ENCODE results near the gene KLHL22.
"Not testable (repeated sequence)": the region's sequence is repeated elsewhere in the genome, so short reads cannot be mapped to it uniquely, and the experiment has no call there.

The KLHL22 gene

GRCh38 chr22:20494978-20495860 is at the start of gene KLHL22:
Gene KLHL22, minus strand, starts transcription at chr22:20495795. Its CDS starts 6,584 bp downstream, at chr22:20489211.
- peak within 1 kb of the TSS; percentile 83 for H3K4me3 ChIP-seq (ENCODE audit: control insufficient read depth, low read depth, low read length)
- TF ChIP-seq, protein P1, sequence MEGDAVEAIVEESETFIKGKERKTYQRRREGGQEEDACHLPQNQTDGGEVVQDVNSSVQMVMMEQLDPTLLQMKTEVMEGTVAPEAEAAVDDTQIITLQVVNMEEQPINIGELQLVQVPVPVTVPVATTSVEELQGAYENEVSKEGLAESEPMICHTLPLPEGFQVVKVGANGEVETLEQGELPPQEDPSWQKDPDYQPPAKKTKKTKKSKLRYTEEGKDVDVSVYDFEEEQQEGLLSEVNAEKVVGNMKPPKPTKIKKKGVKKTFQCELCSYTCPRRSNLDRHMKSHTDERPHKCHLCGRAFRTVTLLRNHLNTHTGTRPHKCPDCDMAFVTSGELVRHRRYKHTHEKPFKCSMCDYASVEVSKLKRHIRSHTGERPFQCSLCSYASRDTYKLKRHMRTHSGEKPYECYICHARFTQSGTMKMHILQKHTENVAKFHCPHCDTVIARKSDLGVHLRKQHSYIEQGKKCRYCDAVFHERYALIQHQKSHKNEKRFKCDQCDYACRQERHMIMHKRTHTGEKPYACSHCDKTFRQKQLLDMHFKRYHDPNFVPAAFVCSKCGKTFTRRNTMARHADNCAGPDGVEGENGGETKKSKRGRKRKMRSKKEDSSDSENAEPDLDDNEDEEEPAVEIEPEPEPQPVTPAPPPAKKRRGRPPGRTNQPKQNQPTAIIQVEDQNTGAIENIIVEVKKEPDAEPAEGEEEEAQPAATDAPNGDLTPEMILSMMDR (IDR thresholded peaks at IDR 0.05; ENCODE audit: control insufficient read depth, insufficient read depth, low read depth, low read length, missing control alignments) = no peak
- no peak for DNase-seq (ENCODE audit: low read depth)

DNA sequence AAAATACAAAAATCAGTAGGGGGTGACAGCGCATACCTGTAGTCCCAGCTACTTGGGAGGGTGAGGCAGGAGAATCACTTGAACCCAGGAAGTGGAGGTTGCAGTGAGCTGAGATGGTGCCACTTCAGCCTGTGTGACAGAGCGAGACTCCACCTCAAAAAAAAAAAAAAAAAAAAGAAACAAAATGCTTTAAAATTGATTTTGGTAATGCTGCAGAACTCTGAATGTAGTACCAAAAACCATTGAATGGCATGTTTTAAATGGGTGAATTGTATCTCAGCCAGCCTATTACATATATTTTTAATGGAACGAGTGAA is 49.7 kb upstream of the KLHL22 start:
- DNase-seq (ENCODE audit: low read depth); H3K4me3 ChIP-seq (ENCODE audit: control insufficient read depth, low read depth, low read length): not testable (repeated sequence)

DNA sequence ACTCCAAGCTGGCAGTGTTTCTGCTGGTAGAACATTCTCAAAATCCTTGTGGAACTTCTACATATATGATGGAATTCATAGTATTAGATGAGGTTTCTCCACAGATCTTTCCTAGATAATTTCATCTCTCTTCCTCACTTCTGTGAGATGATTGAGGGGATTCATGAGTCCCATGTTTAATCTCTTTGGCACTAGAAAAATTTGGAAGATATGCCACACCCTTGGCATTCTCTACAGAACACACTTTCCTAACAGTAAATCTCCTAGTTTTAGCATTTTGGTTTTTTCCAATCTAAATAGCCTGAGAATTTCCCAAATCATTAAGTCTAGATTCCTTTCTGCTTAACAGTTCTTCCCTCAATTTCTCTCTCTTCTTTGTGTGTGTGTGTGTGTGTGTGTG is 47.1 kb upstream of the KLHL22 start:
- DNase-seq (ENCODE audit: low read depth) = no peak
- TF ChIP-seq, protein P1 (IDR thresholded peaks at IDR 0.05; ENCODE audit: control insufficient read depth, insufficient read depth, low read depth, low read length, missing control alignments) = no peak
- H3K4me3 ChIP-seq (ENCODE audit: control insufficient read depth, low read depth, low read length) = no peak overlapping the region

DNA sequence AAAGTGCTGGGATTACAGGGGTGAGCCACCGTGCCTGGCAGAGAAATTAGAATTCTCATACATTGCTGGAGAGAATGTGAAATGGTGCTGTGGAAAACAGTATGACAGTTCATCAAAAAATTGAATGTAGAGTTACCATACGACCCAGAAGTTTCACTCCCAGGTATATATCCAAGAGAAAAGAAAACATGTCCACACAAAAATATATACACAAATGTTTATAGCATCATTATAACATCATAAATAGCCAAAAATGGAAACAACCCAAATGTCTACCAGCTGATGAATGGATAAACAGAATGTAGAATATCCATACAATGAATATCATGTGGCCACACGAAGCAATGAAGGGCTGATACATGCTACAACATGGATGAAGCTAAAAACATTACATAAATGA is 46.5 kb upstream of the KLHL22 start:
- no peak overlapping the region for H3K4me3 ChIP-seq (ENCODE audit: control insufficient read depth, low read depth, low read length)
- TF ChIP-seq, protein P1 (IDR thresholded peaks at IDR 0.05; ENCODE audit: control insufficient read depth, insufficient read depth, low read depth, low read length, missing control alignments) = no peak
- no peak for DNase-seq (ENCODE audit: low read depth)

GRCh38 chr22:20538875-20539274 is 43.3 kb upstream of the KLHL22 start:
- DNase-seq (ENCODE audit: low read depth); H3K4me3 ChIP-seq (ENCODE audit: control insufficient read depth, low read depth, low read length): not testable (repeated sequence)

DNA sequence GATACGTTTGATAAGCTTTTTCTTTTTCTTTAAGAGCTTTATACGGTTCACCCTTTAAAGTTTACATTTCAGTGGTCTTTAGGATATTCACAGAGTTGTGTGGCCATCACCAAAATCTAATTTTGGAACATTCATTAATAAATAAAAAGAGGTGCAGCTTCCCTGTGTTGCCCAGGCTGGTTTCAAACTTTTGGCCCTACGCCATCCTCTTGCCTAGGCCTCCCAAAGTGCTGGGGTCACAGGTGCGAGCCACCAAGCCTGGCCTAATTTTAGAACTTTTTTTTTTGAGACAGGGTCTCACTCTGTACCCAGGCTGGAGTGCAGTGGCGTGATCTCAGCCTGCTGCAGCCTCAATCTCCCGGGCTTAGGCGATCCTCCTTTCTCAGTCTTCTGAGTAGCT is 42.4 kb upstream of the KLHL22 start:
- H3K4me3 ChIP-seq (ENCODE audit: control insufficient read depth, low read depth, low read length) = no peak overlapping the region
- TF ChIP-seq, protein P1 (IDR thresholded peaks at IDR 0.05; ENCODE audit: control insufficient read depth, insufficient read depth, low read depth, low read length, missing control alignments) = no peak
- no peak for DNase-seq (ENCODE audit: low read depth)

GRCh38 chr22:20537325-20537756 is 41.7 kb upstream of the KLHL22 start:
- H3K4me3 ChIP-seq (ENCODE audit: control insufficient read depth, low read depth, low read length) = no peak overlapping the region
- TF ChIP-seq, protein P1 (IDR thresholded peaks at IDR 0.05; ENCODE audit: control insufficient read depth, insufficient read depth, low read depth, low read length, missing control alignments) = no peak
- DNase-seq (ENCODE audit: low read depth) = no peak
